ENCODE results near the gene BEX1. TPM values are rescaled to one million over a fixed set of nuclear protein-coding genes. Genes with fewer than 3 reads are reported as not detected.
"Not testable (repeated sequence)": the region's sequence is repeated elsewhere in the genome, so short reads cannot be mapped to it uniquely, and the experiment has no call there.

BEX1 gene
- total RNA-seq, 1 donor from 2014 or later: 1.2 TPM

DNA sequence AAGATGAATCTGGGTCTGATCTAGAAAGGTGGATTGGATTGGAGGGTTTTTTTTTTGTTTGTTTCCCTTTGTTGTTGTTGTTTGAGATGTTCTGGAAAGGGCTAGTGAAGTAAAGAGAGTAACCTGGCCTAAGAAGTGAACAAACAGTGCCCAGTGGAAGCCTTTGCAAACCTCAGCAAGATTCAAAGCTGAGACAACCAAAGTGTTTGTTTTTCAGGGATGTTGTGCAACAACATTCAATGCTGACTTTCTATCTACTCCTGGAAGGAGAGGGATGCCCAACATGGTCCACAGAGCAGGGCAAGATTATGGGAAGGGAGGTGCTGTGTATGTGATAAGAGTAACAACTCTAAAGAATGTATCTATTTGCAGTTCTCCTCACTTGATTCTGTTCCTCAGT is 11.3 kb downstream of the BEX1 start:
- intact Hi-C loops (cut with DNase I): no loop called here
- Histone ChIP-seq H3K9me3 (no peaks in the 10 kb centered on the region), H3K4me3 (no peak overlapping the region), H3K4me1 (no peaks in the 10 kb centered on the region), H3K27me3 (ENCODE audit: low read depth) (no peaks in the 10 kb centered on the region), H3K36me3 (no peaks in the 10 kb centered on the region), H3K27ac (no peak overlapping the region)
- ATAC-seq (no peak), DNase-seq (no peak)
- TF ChIP-seq, protein P1, sequence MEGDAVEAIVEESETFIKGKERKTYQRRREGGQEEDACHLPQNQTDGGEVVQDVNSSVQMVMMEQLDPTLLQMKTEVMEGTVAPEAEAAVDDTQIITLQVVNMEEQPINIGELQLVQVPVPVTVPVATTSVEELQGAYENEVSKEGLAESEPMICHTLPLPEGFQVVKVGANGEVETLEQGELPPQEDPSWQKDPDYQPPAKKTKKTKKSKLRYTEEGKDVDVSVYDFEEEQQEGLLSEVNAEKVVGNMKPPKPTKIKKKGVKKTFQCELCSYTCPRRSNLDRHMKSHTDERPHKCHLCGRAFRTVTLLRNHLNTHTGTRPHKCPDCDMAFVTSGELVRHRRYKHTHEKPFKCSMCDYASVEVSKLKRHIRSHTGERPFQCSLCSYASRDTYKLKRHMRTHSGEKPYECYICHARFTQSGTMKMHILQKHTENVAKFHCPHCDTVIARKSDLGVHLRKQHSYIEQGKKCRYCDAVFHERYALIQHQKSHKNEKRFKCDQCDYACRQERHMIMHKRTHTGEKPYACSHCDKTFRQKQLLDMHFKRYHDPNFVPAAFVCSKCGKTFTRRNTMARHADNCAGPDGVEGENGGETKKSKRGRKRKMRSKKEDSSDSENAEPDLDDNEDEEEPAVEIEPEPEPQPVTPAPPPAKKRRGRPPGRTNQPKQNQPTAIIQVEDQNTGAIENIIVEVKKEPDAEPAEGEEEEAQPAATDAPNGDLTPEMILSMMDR (IDR thresholded peaks at IDR 0.05): no peak

DNA sequence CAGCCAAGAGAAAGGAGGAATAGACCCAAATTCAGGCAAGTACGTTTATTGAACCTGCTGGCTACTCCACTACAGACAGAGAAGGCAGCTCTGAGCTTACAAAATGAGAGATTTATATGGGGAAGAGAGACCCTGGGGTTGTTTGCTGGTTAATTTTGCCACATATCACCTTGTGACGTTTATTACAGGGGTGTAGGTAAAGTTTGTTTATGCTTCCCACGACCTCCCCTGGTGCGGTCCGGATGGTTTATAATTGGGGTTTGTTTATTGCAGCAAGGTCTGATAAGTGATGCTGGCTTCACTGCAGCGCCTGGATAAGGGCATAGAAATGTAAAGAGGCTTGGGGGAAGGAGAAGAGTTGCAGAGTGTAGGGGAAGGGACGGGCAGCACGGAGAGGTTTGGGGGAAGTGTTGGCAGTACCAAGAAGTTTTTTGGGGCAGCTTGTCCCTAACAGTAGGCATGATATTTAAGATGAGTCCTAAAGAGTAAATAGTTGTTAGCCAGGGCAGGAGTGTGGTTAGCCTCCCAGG is 12.6 kb downstream of the BEX1 start:
- Histone ChIP-seq H3K36me3 (no peaks in the 10 kb centered on the region), H3K9me3 (no peaks in the 10 kb centered on the region), H3K4me3 (no peak overlapping the region), H3K27ac (no peak overlapping the region), H3K4me1 (no peaks in the 10 kb centered on the region), H3K27me3 (ENCODE audit: low read depth) (no peaks in the 10 kb centered on the region)
- TF ChIP-seq, protein P1 (IDR thresholded peaks at IDR 0.05): no peak
- intact Hi-C loops (cut with DNase I): no loop called here
- no peak for ATAC-seq
- DNase-seq: no peak

DNA sequence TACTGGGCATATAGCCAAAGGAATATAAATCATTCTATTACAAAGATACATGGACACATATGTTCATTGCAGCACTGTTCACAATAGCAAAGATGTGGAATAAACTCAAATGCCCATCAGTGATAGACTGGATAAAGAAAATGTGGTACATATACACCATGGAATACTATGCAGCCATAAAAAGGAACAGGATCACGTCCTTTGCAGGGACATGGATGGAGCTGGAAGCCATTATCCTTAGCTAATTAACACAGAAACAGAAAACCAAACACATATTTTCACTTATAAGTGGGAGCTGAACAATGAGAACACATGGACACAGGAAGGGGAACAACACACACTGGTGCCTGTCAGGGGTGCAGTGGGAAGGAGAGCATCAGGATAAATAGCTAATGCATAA is 30.6 kb downstream of the BEX1 start:
- DNase-seq; intact Hi-C loops (cut with DNase I); H3K36me3 ChIP-seq; H3K4me1 ChIP-seq; H3K4me3 ChIP-seq; ATAC-seq; H3K9me3 ChIP-seq; H3K27ac ChIP-seq; H3K27me3 ChIP-seq (ENCODE audit: low read depth): not testable (repeated sequence)

DNA sequence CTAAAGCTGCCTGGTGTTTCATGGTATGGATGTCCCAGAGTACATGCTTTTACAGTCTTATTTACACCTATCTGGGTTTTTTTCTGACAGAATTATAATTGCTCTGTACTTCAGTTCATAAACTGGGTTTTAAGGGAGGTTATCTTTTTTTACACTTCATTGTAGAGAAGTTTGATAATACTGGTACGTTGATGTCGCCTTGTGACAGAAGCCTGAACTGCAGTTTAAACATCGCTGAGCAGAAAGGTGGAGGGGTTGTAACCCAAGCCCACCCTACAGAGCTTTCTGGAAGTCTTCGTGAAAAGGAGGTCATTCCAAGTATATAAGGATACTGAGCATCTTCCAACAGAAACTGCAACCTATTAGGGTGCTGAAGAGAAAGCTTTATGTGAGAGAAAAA is 46.4 kb downstream of the BEX1 start:
- Histone ChIP-seq H3K4me3 (no peak overlapping the region), H3K27me3 (ENCODE audit: low read depth) (no peaks in the 10 kb centered on the region), H3K4me1 (no peaks in the 10 kb centered on the region), H3K36me3 (no peaks in the 10 kb centered on the region), H3K9me3 (no peaks in the 10 kb centered on the region), H3K27ac (no peak overlapping the region)
- intact Hi-C loops (cut with DNase I): no loop called here
- DNase-seq (no peak), ATAC-seq (no peak)
- TF ChIP-seq, protein P1 (IDR thresholded peaks at IDR 0.05): no peak

DNA sequence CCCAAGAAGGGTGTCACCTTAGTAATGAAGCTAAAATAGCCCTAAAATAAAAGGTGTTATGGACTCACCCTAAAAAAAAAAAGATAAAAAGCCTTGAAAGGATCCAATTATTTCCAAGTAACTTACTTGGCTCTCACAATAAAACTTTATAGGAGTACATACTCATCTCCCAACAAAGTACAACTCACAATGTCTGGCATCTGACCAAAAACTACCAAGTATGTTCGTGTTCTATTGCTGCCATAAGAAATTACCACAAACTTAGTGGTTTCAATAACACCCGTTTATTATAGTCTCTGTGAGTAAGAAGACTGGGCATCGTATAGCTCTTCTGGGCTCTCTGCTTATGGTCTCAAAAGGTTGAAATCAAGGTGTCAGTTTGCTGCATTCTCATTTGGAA is 51.0 kb downstream of the BEX1 start:
- H3K9me3 ChIP-seq: no peaks in the 10 kb centered on the region
- DNase-seq: no peak
- TF ChIP-seq, protein P1 (IDR thresholded peaks at IDR 0.05): no peak
- H3K27me3 ChIP-seq (ENCODE audit: low read depth): no peaks in the 10 kb centered on the region
- H3K4me3 ChIP-seq: no peak overlapping the region
- no peaks in the 10 kb centered on the region for H3K4me1 ChIP-seq
- no peaks in the 10 kb centered on the region for H3K36me3 ChIP-seq
- no peak overlapping the region for H3K27ac ChIP-seq
- no peak for ATAC-seq
- intact Hi-C loops (cut with DNase I): no loop called here

Other genes starting within 250 kb of the BEX1 start
- gene RAB40AL, start 126.9 kb downstream of the BEX1 start, total RNA-seq: 1.6 TPM
- 13.5 TPM for gene NXF3, start 29.0 kb upstream of the BEX1 start, total RNA-seq
- gene BEX4, start 150.9 kb upstream of the BEX1 start, total RNA-seq: 37.3 TPM
- 41.5 TPM for gene TCEAL8, start 191.0 kb upstream of the BEX1 start, total RNA-seq
- not detected for gene TCEAL5, start 212.6 kb upstream of the BEX1 start, total RNA-seq
- 14.3 TPM for gene BEX2, start 246.8 kb upstream of the BEX1 start, total RNA-seq

Data from lower lobe of right lung (tissue), 2 donors.